ENCODE results near the gene PHACTR3.

- TF ChIP-seq REST (IDR thresholded peaks at IDR 0.05; ENCODE audit: low read depth): no peak
- TF ChIP-seq YY1 (IDR thresholded peaks at IDR 0.05; ENCODE audit: low read depth): no peak
- TF ChIP-seq CEBPB (IDR thresholded peaks at IDR 0.05): no peak
- no peak for TF ChIP-seq TAF1 (IDR thresholded peaks at IDR 0.05; ENCODE audit: low read depth)
Measured at GRCh38 chr20:59701236-59701635, 96.9 kb downstream of the PHACTR3 start.

Data from Ishikawa (cell line).